UCSD-AML1 (cell line): ENCODE data around the gene GDF9.
"Not testable (repeated sequence)": the region's sequence is repeated elsewhere in the genome, so short reads cannot be mapped to it uniquely, and the experiment has no call there.

ENCODE experiments used
- DNase-seq: peaks from one replicate; lab custom pipeline; 2025; ENCODE audit not compliant: unreplicated experiment; lab: John Stamatoyannopoulos, UW

Gene GDF9

GRCh38 chr5:132873119-132873929 is 7.1 kb upstream of the GDF9 start, which contains the start of gene LEAP2:
Gene LEAP2, plus strand, starts transcription at chr5:132873668. Its CDS starts 27 bp downstream, at chr5:132873695.
- no peak for DNase-seq

- DNase-seq: no peak
These were observed 6.5 kb upstream of the GDF9 start for GRCh38 chr5:132872788-132873118.

GRCh38 chr5:132871459-132872284 is 5.4 kb upstream of the GDF9 start:
- DNase-seq: no peak

- no peak for DNase-seq
These were observed 4.5 kb upstream of the GDF9 start for GRCh38 chr5:132870801-132871200.

- no peak for DNase-seq
These were observed 2.5 kb upstream of the GDF9 start for GRCh38 chr5:132868754-132869153.

- no peak for DNase-seq
These were observed 780 bp upstream of the GDF9 start for GRCh38 chr5:132867046-132867451.

GRCh38 chr5:132865668-132866341 is 464 bp downstream of the GDF9 start:
- no peak for DNase-seq

- DNase-seq: no peak
These were observed 5.5 kb downstream of the GDF9 start for GRCh38 chr5:132860742-132861141.

GRCh38 chr5:132859889-132860437 is 6.3 kb downstream of the GDF9 start:
- no peak for DNase-seq

GRCh38 chr5:132856011-132856410 is 10.3 kb downstream of the GDF9 start:
- no peak for DNase-seq

- DNase-seq: not testable (repeated sequence)
These were observed 11.3 kb downstream of the GDF9 start for GRCh38 chr5:132854992-132855391.

- no peak for DNase-seq
These were observed 12.0 kb downstream of the GDF9 start for GRCh38 chr5:132854301-132854700.

GRCh38 chr5:132853790-132854189 is 12.5 kb downstream of the GDF9 start:
- DNase-seq: no peak

- DNase-seq: no peak
These were observed 12.9 kb downstream of the GDF9 start for GRCh38 chr5:132853323-132853722.

- DNase-seq: no peak
These were observed 16.2 kb downstream of the GDF9 start for GRCh38 chr5:132850066-132850465.

GRCh38 chr5:132849347-132849746 is 16.9 kb downstream of the GDF9 start:
- DNase-seq: no peak

- DNase-seq: no peak
These were observed 18.0 kb downstream of the GDF9 start for GRCh38 chr5:132848270-132848669.

- DNase-seq: no peak
These were observed 25.0 kb downstream of the GDF9 start for GRCh38 chr5:132841305-132841704.

- no peak for DNase-seq
These were observed 25.4 kb downstream of the GDF9 start for GRCh38 chr5:132840896-132841295.

- no peak for DNase-seq
These were observed 26.0 kb downstream of the GDF9 start for GRCh38 chr5:132840313-132840712.
